ENCODE measurements around the gene CCDC12.

GRCh38 chr3:46929324-46929723 lies 47.2 kb downstream of the CCDC12 start:
- TF ChIP-seq HNRNPLL (IDR thresholded peaks at IDR 0.05; ENCODE audit: low read depth, low read length, poor library complexity, severe bottlenecking) (no peak), REST (IDR thresholded peaks at IDR 0.05; ENCODE audit: borderline replicate concordance in 1 of 2, low read depth in 1 of 2, low read length in 2 of 2) (no peak), HDAC2 (CRISPR knock-in tag; IDR thresholded peaks at IDR 0.05) (no peak), SUZ12 (IDR thresholded peaks at IDR 0.05; ENCODE audit: low read depth, low read length) (no peak), ZNF382 (CRISPR knock-in tag; IDR thresholded peaks at IDR 0.05; ENCODE audit: borderline replicate concordance) (no peak), EZH2 (conservative IDR thresholded peaks at IDR 0.05; ENCODE audit: low read depth, low read length) (no peak), PHF21A (CRISPR knock-in tag; IDR thresholded peaks at IDR 0.05) (no peak), NFE2 (CRISPR knock-in tag; IDR thresholded peaks at IDR 0.05) (no peak)
